ENCODE results near the gene NINL. TPM values are rescaled to one million over a fixed set of nuclear protein-coding genes. Genes with fewer than 3 reads are reported as not detected.

NINL gene
- total and polyA plus RNA-seq, 12 donors = 1.3 to 17.9 (median 3.8) TPM

DNA sequence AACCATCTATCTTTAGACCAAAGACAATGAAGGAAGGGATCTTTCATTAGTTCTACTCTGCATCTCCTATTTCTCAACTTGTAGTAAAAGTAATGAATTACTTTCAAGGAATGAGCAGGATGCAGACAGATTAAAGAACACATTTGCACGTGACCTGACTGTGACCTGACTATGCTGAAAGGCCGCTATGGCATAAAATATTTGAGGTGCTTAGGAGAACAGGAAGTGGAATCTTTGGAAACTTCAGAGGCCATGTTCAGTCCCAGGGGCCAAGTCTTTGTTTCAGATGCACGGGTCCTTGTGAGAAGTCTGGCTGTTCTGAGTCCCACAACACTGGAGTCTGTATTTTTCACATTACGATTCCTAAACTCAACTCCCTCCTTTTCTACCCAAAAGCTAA, 41.0 kb downstream of the NINL start:
- no peaks in the 10 kb centered on the region for H3K9me3 ChIP-seq
- H3K4me1 ChIP-seq = peaks cover 0 to 14% (median 6%) of the 10 kb centered on the region in 9 donors
- no peak overlapping the region for H3K27ac ChIP-seq
- H3K27me3 ChIP-seq = no peaks in the 10 kb centered on the region
- TF ChIP-seq, protein P1, sequence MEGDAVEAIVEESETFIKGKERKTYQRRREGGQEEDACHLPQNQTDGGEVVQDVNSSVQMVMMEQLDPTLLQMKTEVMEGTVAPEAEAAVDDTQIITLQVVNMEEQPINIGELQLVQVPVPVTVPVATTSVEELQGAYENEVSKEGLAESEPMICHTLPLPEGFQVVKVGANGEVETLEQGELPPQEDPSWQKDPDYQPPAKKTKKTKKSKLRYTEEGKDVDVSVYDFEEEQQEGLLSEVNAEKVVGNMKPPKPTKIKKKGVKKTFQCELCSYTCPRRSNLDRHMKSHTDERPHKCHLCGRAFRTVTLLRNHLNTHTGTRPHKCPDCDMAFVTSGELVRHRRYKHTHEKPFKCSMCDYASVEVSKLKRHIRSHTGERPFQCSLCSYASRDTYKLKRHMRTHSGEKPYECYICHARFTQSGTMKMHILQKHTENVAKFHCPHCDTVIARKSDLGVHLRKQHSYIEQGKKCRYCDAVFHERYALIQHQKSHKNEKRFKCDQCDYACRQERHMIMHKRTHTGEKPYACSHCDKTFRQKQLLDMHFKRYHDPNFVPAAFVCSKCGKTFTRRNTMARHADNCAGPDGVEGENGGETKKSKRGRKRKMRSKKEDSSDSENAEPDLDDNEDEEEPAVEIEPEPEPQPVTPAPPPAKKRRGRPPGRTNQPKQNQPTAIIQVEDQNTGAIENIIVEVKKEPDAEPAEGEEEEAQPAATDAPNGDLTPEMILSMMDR (IDR thresholded peaks at IDR 0.05) = no peak
- no peaks in the 10 kb centered on the region for H3K36me3 ChIP-seq
- no peak overlapping the region for H3K4me3 ChIP-seq
- DNase-seq (no peak), ATAC-seq (no peak)
- WGBS, 2 donors = 53 to 64% methylated on average over 4 of the region's 4 CpGs
- intact Hi-C loops (cut with DNase I) = loop anchor here in 1 of 10 donors (10.0 kb wide), 1 partner anchor 80 kb away; the partner anchor contains the start of gene NANP

DNA sequence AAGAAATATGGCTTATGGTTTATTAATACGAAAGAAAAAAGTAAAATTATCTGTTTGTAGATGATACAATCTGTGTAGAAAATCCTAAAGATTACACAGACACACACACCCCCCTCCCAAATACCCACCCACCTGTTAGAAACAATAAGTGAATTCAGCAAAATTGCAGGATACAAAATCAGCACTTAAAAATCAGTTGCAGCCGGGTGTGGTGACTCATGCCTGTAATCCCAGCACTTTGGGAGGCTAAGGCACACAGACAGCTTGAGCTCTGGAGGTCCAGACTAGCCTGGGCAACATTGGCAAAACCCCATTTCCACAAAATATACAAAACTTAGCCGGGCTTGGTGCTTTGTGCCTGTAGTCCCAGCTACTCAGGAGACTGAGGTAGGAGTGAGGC, 42.3 kb downstream of the NINL start:
- TF ChIP-seq, protein P1 (IDR thresholded peaks at IDR 0.05) = no peak
- Histone ChIP-seq H3K27me3 (no peaks in the 10 kb centered on the region), H3K27ac (no peak overlapping the region), H3K9me3 (no peaks in the 10 kb centered on the region), H3K4me1 (peaks cover 0 to 26% (median 11%) of the 10 kb centered on the region in 9 donors), H3K36me3 (no peaks in the 10 kb centered on the region), H3K4me3 (no peak overlapping the region)
- 83 to 90% methylated on average over 3 of the region's 3 CpGs for WGBS, 2 donors
- DNase-seq = no peak
- ATAC-seq = no peak
- intact Hi-C loops (cut with DNase I) = loop anchor here in 1 of 10 donors (10.0 kb wide), 1 partner anchor 82 kb away; the partner anchor contains the start of gene NANP

DNA sequence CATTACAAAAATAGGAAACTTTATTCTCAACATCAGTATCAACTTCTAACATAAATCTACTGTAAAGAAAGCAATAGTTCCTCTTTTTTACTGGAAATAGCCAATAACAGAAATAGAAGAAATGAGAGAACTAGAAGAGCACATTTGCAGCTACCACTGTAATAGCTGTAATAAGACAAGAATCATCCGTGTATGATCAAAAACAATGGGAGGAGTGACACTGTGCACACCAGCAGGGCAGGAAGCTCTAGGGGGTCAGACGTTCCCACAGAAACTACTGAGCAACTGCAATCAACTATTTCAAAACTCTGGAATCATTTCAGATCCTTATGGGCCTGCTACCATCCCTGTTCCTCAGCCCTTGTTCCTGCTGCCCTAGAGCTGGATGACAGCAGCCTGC, 43.7 kb downstream of the NINL start:
- no peaks in the 10 kb centered on the region for H3K36me3 ChIP-seq
- DNase-seq (no peak), ATAC-seq (no peak)
- no peaks in the 10 kb centered on the region for H3K9me3 ChIP-seq
- 40% methylated on average over 2 of the region's 2 CpGs for WGBS, 2 donors
- intact Hi-C loops (cut with DNase I) = loop anchor here in 1 of 10 donors (10.0 kb wide), 1 partner anchor 83 kb away; the partner anchor contains the start of gene NANP
- H3K27ac ChIP-seq = no peak overlapping the region
- no peaks in the 10 kb centered on the region for H3K27me3 ChIP-seq
- TF ChIP-seq, protein P1 (IDR thresholded peaks at IDR 0.05) = no peak
- no peak overlapping the region for H3K4me3 ChIP-seq
- peaks cover 3 to 26% (median 11%) of the 10 kb centered on the region in 9 donors for H3K4me1 ChIP-seq

DNA sequence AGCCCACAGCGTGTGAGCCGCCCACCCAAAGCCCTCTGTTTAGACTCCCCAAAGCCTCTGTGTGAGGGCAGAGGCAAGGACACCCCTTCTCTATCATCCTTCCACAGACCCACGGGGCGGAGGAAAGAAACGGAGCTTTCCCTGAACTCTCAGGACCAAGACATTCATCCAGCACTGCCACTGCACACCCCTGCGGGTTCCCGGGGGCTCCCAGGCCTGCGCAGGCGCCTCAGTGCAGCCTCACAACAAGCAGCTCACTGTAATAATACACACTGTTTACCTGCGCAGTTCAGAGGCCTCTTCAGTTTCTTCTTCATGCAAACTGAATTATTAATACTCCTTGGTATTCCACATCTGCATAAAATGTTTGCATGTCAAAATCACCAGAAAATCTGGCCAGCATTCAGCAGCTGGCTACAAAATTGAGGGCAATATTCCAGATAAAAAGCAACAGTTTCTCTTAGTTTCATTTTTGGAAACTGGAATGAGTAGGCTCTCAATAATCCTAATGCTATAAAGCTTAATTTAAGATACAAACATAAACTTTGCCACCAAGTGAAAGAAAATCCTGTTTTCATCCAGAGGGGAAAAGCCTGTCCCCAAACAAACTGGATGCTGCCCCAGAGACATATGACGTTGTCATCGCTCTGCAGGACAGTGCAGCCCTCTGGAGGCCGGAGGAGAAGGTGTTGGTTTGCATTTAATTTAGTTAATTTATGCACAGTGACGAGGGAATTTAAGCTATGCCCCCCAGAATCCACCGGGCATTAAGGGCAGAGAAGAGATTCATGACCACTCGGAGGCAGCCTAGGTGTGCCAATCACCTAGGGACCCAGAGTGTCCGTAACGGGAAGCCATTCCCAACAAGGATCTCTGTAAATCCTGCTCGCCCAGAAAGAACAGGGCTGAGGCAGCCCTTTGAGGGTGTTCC, 45.3 kb downstream of the NINL start:
- peak overlapping the region in 9 of 10 donors; percentile 16 to 73 (median 56) for H3K27ac ChIP-seq
- DNase-seq (peak in 1 of 2 donors; percentile 27), ATAC-seq (peak; percentile 50 to 83 (median 78))
- no peaks in the 10 kb centered on the region for H3K27me3 ChIP-seq
- H3K36me3 ChIP-seq = no peaks in the 10 kb centered on the region
- peak overlapping the region; percentile 11 to 52 (median 42) for H3K4me3 ChIP-seq
- peaks cover 3 to 41% (median 14%) of the 10 kb centered on the region in 9 donors for H3K4me1 ChIP-seq
- TF ChIP-seq, protein P1 (IDR thresholded peaks at IDR 0.05) = peak in 8 of 9 donors; percentile 15 to 57 (median 38)
- 48 to 53% methylated on average over 19 of the region's 19 CpGs for WGBS, 2 donors
- intact Hi-C loops (cut with DNase I) = loop anchor here in 5 of 10 donors (5.0 to 10.0 kb wide), 5 partner anchors 45 to 135 kb away; partner anchors contain the start of genes NANP (in 2 of the 5), GINS1 (in 1 of the 5) and NINL (in 1 of the 5)
- H3K9me3 ChIP-seq = no peaks in the 10 kb centered on the region

All from heart right ventricle (tissue), 16 donors.